Measurements from ENCODE around the gene TAPT1.

GRCh38 chr4:16125571-16126445, 100.5 kb downstream of the TAPT1 start:
- TF ChIP-seq CTCF (IDR thresholded peaks at IDR 0.05) (no peak), POLR2A (IDR thresholded peaks at IDR 0.05) (no peak), POLR2AphosphoS5 (IDR thresholded peaks at IDR 0.05) (no peak)
